Osteocyte (in vitro differentiated cells): Measurements from ENCODE around the gene POU3F1. TPM values are rescaled to one million over a fixed set of nuclear protein-coding genes. Genes with fewer than 3 reads are reported as not detected.

Source experiments
- DNase-seq: peaks from one replicate; pipeline ENCODE4 v3.0.0; 2021; ENCODE audit warnings: mixed read lengths; ENCODE audit not compliant: unreplicated experiment; ENCODE audit errors: extremely low spot score
- H3K27ac Mint-ChIP-seq: one replicate; pipeline ENCODE4 v1.8.0; 2021; ENCODE audit warnings: mild to moderate bottlenecking, mixed read lengths; ENCODE audit not compliant: unreplicated experiment
- H3K27me3 Mint-ChIP-seq: one replicate; pipeline ENCODE4 v1.8.0; 2021; ENCODE audit warnings: mixed read lengths; ENCODE audit not compliant: unreplicated experiment
- H3K36me3 Mint-ChIP-seq: one replicate; pipeline ENCODE4 v1.8.0; 2021; ENCODE audit warnings: mixed read lengths; ENCODE audit not compliant: unreplicated experiment
- H3K4me1 Mint-ChIP-seq: one replicate; pipeline ENCODE4 v1.8.0; 2021; ENCODE audit warnings: mixed read lengths; ENCODE audit not compliant: unreplicated experiment
- H3K4me3 Mint-ChIP-seq: one replicate; pipeline ENCODE4 v1.8.0; 2021; ENCODE audit warnings: mild to moderate bottlenecking, moderate library complexity, mixed read lengths; ENCODE audit not compliant: unreplicated experiment
- H3K9me3 Mint-ChIP-seq: one replicate; pipeline ENCODE4 v1.8.0; 2021; ENCODE audit warnings: mixed read lengths; ENCODE audit not compliant: unreplicated experiment
- CTCF ChIP-seq: fragments of 200-600 bp; sonication (generic); IDR thresholded peaks from 2 replicates; pipeline ENCODE4 v1.5.0; 2021; ENCODE audit warnings: antibody characterized with exemption, mild to moderate bottlenecking, moderate library complexity
- total RNA-seq: library from RNA; stranded (reverse); gene quantifications from 2 replicates; pipeline ENCODE4 v1.2.1, GENCODE V29; 2021

POU3F1 gene
- total RNA-seq, 1 donor from 2014 or later: 1.8 TPM

- peaks cover 29% of the 10 kb centered on the region for H3K4me1 Mint-ChIP-seq
- H3K27me3 Mint-ChIP-seq: peaks cover 28% of the 10 kb centered on the region
- H3K27ac Mint-ChIP-seq: no peak overlapping the region
- no peak for TF ChIP-seq CTCF
- peak overlapping the region; percentile 70 for H3K4me3 Mint-ChIP-seq
- no peak for DNase-seq
- no peaks in the 10 kb centered on the region for H3K9me3 Mint-ChIP-seq
- peaks cover 6% of the 10 kb centered on the region for H3K36me3 Mint-ChIP-seq
Observed at GRCh38 chr1:38047603-38048141, 1.1 kb upstream of the POU3F1 start.

- peak; percentile 90 for DNase-seq
- Mint-ChIP-seq H3K9me3 (no peaks in the 10 kb centered on the region), H3K27ac (no peak overlapping the region), H3K36me3 (peaks cover 6% of the 10 kb centered on the region), H3K4me3 (peak overlapping the region; percentile 70), H3K27me3 (peaks cover 32% of the 10 kb centered on the region), H3K4me1 (peaks cover 29% of the 10 kb centered on the region)
- TF ChIP-seq CTCF: peak; percentile 26
Observed at GRCh38 chr1:38046884-38047602, 450 bp upstream of the POU3F1 start.

- H3K4me3 Mint-ChIP-seq: peak overlapping the region; percentile 29
- DNase-seq: no peak
- peaks cover 44% of the 10 kb centered on the region for H3K27me3 Mint-ChIP-seq
- peaks cover 6% of the 10 kb centered on the region for H3K36me3 Mint-ChIP-seq
- H3K9me3 Mint-ChIP-seq: no peaks in the 10 kb centered on the region
- peaks cover 21% of the 10 kb centered on the region for H3K4me1 Mint-ChIP-seq
- H3K27ac Mint-ChIP-seq: no peak overlapping the region
- no peak for TF ChIP-seq CTCF
Observed at GRCh38 chr1:38045401-38046332, 926 bp downstream of the POU3F1 start.

- no peak overlapping the region for H3K27ac Mint-ChIP-seq
- H3K27me3 Mint-ChIP-seq: peaks cover 52% of the 10 kb centered on the region
Observed at GRCh38 chr1:38044221-38045215, 2.1 kb downstream of the POU3F1 start.

More at GRCh38 chr1:38044221-38045215, 2.1 kb downstream of the POU3F1 start:
- Mint-ChIP-seq H3K9me3 (no peaks in the 10 kb centered on the region), H3K4me1 (peaks cover 16% of the 10 kb centered on the region), H3K4me3 (peak overlapping the region; percentile 74), H3K36me3 (peaks cover 6% of the 10 kb centered on the region)
- no peak for DNase-seq
- TF ChIP-seq CTCF: no peak
